ENCODE results near the gene TSC22D1.
A peak's percentile ranks its signal among the peaks of the same experiment; 100 is the strongest.
"Not testable (repeated sequence)": the region's sequence is repeated elsewhere in the genome, so short reads cannot be mapped to it uniquely, and the experiment has no call there.

The TSC22D1 gene

DNA sequence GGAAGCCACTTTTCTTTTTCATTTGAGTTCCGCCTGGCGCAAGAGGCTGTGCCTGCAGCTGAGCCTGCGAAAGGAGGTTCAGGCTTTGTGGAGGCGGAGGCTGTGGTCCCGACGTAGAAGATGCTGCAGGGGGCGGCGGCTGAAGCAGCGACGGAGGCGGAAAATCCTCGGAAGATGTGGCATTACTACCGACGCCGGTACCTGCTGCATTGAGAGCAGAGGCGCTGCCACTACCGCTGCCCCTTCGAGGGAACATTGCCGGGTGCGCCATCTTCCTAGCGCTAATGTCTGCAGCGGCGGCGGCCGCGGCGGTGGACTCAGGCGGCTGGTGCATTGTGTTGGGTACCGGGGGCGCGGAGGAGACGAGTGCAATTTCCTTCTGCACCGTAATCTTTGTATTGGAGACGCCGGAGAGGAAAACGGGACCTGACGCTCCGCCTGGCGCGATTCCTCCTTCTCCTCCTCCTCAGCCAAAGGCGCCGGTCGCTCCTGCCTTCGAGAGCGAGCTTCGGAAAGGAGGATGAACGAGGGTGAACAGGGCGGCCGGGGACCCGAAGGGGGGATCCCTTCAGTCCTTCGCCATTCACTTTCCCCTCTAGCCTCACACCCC is at the start of gene TSC22D1:
Gene TSC22D1, minus strand, starts transcription at position 590 of the 610 bp plus-strand sequence. Its CDS starts 256 bp downstream, at position 334.
- DNase-seq (ENCODE audit: low spot score), result peak; percentile 21

- DNase-seq (ENCODE audit: low spot score), result no peak
These were observed 46.6 kb upstream of the TSC22D1 start for GRCh38 chr13:44622708-44623107.

DNA sequence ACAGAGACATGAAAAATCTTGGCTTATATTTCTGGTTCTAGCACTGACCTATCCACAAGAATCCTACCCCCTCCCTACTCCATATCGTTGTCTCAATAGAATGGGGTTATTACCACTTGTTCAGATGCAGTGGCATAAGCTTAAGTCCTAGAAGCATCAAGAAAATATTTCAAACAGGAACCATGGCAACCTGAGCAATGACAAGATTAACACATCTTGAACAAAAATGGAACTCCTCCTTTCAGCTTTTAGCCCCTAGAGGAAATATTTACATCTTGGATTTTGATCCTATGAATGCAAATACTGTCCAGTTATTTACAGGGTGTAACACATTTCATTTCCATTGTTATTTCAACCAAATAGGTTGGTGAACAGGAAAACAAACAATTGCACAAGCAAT is 46.1 kb upstream of the TSC22D1 start:
- no peak for DNase-seq (ENCODE audit: low spot score)

DNA sequence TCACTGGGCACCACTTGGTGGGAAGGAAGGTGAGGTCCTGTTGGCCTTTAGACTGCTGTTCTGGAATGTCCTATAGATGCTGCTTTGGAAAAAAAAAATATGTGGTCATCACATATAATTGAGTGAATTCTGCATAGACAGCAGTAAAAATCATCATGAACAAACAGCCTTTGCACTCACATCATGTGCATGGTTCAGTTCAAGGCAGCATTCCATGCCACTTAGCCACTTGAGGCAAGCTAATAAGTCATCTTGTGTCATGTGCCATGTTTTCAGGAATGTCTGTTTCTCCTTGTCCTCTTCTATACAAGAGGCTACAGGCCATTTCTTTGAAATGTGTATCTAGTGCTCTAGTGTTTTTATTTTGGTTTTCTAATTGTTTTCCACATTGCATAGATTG is 43.9 kb upstream of the TSC22D1 start:
- peak; percentile 45 for DNase-seq (ENCODE audit: low spot score)

GRCh38 chr13:44619651-44620050 is 43.5 kb upstream of the TSC22D1 start:
- DNase-seq (ENCODE audit: low spot score), result no peak

- no peak for DNase-seq (ENCODE audit: low spot score)
These were observed 42.2 kb upstream of the TSC22D1 start for GRCh38 chr13:44618326-44618725.

- DNase-seq (ENCODE audit: low spot score), result no peak
These were observed 41.5 kb upstream of the TSC22D1 start for GRCh38 chr13:44617648-44618047.

GRCh38 chr13:44609137-44609536 is 33.0 kb upstream of the TSC22D1 start:
- DNase-seq (ENCODE audit: low spot score), result no peak

DNA sequence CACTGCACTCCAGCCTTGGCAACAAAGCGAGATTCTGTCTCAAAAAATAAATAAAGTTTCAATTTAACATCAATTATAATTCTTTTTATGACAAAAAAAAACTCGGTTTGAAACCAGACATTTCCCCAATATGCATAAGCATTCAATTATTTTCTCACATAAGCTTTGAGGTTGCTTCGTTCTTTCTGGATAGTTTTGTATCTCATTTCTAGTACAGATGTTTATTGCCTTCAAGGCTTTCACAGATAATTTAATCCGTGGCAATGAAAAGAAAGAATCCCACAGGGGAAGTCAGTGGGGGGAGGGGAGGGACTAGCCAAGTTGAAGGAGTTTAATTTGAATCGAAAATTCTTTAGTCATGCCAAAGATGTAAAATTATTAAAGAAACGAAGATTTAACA is 29.6 kb upstream of the TSC22D1 start:
- no peak for DNase-seq (ENCODE audit: low spot score)

DNA sequence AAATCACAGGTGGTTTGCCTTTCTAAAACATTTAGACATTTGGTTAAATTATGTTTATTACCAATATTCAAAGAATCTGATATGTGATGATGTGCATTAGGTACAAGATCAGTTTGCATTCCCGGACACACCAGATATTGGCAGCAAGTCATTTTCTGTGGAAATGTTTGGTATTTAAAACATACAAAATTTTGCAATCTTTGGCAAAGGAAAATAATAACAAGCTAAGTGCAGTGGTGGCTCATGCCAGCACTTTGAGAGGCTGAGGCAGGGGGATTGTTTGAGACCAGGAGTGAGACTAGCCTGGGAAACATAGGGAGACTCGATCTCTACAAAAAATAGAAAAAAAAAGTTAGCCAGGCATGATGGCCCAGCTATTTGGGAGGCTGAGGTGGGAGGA is 29.1 kb upstream of the TSC22D1 start:
- peak; percentile 23 for DNase-seq (ENCODE audit: low spot score)

- DNase-seq (ENCODE audit: low spot score), result no peak
These were observed 25.5 kb upstream of the TSC22D1 start for GRCh38 chr13:44601586-44601985.

- not testable (repeated sequence) for DNase-seq (ENCODE audit: low spot score)
These were observed 17.9 kb upstream of the TSC22D1 start for GRCh38 chr13:44593861-44594592.

GRCh38 chr13:44592216-44592847 is 16.2 kb upstream of the TSC22D1 start:
- no peak for DNase-seq (ENCODE audit: low spot score)

- DNase-seq (ENCODE audit: low spot score), result no peak
These were observed 15.2 kb upstream of the TSC22D1 start for GRCh38 chr13:44591316-44591715.

DNA sequence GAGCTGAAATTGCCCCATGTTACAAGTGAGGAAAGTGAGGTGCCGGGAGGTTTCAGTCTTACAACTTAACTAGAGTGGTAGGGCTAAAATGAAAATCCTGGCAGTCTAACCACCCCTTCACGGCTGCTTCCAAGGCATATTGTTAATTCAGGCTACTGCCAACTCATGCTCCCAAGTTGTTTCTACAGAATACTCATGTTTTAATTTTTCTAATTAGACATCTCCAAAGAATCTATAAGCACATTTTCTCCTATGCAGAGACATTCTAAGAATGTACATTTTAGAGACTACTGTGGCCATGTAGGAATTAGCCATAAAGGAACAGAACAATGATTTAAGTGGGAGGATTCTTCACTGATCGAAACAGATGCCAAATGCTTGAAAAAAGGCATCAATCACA is 7.0 kb upstream of the TSC22D1 start:
- no peak for DNase-seq (ENCODE audit: low spot score)

- DNase-seq (ENCODE audit: low spot score), result peak; percentile 31
These were observed 1.9 kb upstream of the TSC22D1 start for GRCh38 chr13:44578067-44578400.

- DNase-seq (ENCODE audit: low spot score), result peak; percentile 94
These were observed 1.3 kb upstream of the TSC22D1 start for GRCh38 chr13:44577236-44578066.

- DNase-seq (ENCODE audit: low spot score), result peak; percentile 16
These were observed 463 bp upstream of the TSC22D1 start for GRCh38 chr13:44576351-44577235.

- DNase-seq (ENCODE audit: low spot score), result no peak
These were observed 1.1 kb downstream of the TSC22D1 start for GRCh38 chr13:44575035-44575434.

- DNase-seq (ENCODE audit: low spot score), result no peak
These were observed 1.7 kb downstream of the TSC22D1 start for GRCh38 chr13:44574466-44574855.

DNA sequence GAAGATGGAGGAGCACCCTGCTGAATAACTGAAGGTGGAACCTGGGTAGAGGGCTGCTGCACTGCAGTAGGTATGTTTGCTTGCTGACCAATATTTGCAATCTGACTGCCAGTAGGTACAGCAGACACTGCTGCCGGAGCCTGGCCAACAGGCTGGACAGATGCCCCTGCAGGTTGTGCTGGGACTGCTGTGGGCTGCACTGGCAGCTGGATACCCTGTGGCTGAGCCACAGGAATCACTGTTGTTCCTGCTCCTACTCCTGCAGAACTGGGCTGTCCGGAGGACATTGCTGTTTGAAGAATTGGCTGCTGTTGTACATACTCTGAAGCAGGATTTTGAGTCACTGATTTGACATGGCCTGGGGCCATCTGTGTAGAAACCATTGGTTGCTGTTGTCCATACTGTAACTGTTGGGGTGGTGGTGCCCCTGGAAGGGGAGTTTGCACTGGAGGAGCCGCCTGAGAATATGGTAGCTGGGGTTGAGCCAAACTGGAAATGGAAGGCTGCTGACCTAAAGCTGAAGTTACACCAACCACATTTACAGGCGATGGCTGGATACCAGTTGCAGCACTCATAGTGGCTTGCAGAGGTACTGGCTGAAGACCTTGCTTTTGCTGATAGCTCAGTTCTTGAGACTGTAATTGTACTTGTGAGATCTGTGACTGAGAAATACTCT is 2.2 kb downstream of the TSC22D1 start:
- DNase-seq (ENCODE audit: low spot score), result peak; percentile 15

Measured in AG08395 (cell line).